ENCODE results near the gene TAF1. TPM values are rescaled to one million over a fixed set of nuclear protein-coding genes. Genes with fewer than 3 reads are reported as not detected.
"Not testable (repeated sequence)": the region's sequence is repeated elsewhere in the genome, so short reads cannot be mapped to it uniquely, and the experiment has no call there.

TAF1 gene
- total and polyA plus RNA-seq, 12 donors = 7.5 to 48.9 (median 28.1) TPM

DNA sequence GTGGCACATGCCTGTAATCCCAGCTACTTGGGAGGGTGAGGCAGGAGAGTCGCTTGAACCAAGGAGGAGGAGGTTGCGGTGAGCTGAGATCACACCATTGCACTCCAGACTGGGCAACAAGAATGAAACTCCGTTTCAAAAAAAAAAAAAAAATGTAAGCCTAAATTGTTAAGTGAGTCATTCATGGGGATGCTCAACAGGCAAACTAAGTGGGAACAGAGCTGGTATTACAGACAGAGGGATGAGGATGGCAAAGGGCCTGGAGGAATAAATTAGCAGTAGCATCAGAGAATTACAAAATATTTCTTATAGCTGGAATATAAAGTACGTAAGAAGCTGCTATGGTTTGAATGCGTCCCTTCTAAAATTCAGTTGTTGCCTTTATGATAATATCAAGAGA lies 123.4 kb downstream of the TAF1 start:
- Histone ChIP-seq H3K4me3 (no peak overlapping the region), H3K27me3 (no peaks in the 10 kb centered on the region), H3K9me3 (replicated peaks in 1 of 3) (no peaks in the 10 kb centered on the region), H3K36me3 (replicated peaks in 1 of 2) (no peaks in the 10 kb centered on the region), H3K4me1 (replicated peaks in 1 of 2) (no peaks in the 10 kb centered on the region), H3K27ac (no peak overlapping the region)
- TF ChIP-seq POLR2A (IDR thresholded peaks at IDR 0.05) = no peak
- TF ChIP-seq, protein P1, sequence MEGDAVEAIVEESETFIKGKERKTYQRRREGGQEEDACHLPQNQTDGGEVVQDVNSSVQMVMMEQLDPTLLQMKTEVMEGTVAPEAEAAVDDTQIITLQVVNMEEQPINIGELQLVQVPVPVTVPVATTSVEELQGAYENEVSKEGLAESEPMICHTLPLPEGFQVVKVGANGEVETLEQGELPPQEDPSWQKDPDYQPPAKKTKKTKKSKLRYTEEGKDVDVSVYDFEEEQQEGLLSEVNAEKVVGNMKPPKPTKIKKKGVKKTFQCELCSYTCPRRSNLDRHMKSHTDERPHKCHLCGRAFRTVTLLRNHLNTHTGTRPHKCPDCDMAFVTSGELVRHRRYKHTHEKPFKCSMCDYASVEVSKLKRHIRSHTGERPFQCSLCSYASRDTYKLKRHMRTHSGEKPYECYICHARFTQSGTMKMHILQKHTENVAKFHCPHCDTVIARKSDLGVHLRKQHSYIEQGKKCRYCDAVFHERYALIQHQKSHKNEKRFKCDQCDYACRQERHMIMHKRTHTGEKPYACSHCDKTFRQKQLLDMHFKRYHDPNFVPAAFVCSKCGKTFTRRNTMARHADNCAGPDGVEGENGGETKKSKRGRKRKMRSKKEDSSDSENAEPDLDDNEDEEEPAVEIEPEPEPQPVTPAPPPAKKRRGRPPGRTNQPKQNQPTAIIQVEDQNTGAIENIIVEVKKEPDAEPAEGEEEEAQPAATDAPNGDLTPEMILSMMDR (IDR thresholded peaks at IDR 0.05) = no peak
- no peak for DNase-seq
- intact Hi-C loops (cut with DNase I) = no loop called here
- WGBS, 4 donors = 68 to 93% (median 85%) methylated on average over 5 of the region's 5 CpGs

DNA sequence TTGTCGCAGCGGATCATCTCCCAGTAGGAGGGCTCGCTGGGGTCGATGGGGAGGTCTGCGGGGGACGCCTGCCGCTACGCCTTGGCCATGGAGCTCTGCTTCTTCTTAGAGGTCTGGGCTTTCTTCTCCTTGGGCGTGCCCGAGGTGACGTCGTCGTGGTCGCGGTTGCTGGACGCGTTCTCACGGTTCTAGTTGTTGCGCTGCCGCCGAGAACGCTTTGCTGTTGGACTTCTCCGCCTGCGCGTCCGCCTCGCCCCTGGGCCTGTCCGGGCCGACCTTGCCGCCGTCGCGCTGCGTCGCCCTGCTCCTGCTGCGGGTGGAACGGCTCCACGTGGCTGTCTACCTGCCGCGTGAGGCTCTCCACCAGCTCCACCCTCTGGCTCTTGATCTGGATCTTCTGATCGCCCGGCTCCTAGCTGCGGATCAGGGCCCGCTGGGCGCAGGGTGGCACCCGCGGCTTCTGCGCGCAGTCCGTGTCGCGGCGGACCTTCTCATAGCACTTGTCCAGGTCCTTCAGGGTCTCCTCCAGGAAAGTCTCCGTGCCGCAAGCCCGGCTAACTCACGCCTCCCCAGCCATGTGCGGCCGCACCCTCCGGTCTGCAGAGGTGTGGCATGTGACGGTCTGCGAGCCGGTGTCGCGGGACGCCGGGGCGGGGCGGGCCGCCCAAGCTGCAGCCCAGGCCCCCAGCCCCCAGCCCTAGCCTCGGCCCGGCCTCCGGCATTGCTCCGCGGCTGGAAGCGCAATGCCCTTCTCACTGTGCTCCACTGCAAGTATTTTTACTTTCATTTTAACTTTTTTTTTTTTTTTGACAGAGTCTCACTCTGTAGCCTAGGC lies 126.3 kb downstream of the TAF1 start:
- TF ChIP-seq, protein P1 (IDR thresholded peaks at IDR 0.05) = no peak
- no peak for TF ChIP-seq POLR2A (IDR thresholded peaks at IDR 0.05)
- H3K27me3 ChIP-seq = no peaks in the 10 kb centered on the region
- peak overlapping the region in 2 of 4 donors; percentile 19 to 60 for H3K4me3 ChIP-seq
- 0 to 43% (median 17%) methylated on average over 2 to 75 of the region's 76 CpGs for WGBS, 4 donors
- no peaks in the 10 kb centered on the region for H3K36me3 ChIP-seq (replicated peaks in 1 of 2)
- no peaks in the 10 kb centered on the region for H3K9me3 ChIP-seq (replicated peaks in 1 of 3)
- peak; percentile 25 to 58 (median 45) for DNase-seq
- H3K4me1 ChIP-seq (replicated peaks in 1 of 2) = no peaks in the 10 kb centered on the region
- H3K27ac ChIP-seq = peak overlapping the region in 1 of 5 donors; percentile 33
- intact Hi-C loops (cut with DNase I) = no loop called here

DNA sequence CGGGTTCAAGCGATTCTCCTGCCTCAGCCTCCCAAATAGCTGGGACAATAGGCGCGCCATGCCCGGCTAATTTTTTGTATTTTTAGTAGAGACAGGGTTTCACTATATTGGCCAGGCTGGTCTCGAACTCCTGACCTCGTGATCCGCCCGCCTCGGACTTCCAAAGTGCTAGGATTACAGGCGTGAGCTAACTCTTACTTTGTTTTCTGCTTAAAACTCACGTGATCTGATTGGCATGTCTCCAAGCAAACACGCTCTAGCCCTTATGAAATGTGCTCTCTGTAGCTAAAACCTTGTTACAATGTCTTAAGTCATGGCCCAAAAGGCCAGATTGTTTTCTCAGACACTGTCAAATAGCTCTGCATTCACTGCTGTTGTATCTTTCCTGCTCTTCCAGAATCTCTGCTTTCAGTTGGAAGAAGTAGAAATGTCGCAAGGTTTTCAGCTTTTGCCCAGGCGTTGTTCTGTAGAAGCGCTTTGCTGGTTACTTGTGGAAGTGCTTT lies 127.0 kb downstream of the TAF1 start:
- TF ChIP-seq, protein P1 (IDR thresholded peaks at IDR 0.05) = no peak
- no peak for TF ChIP-seq POLR2A (IDR thresholded peaks at IDR 0.05)
- Histone ChIP-seq H3K27ac (peak overlapping the region in 1 of 5 donors; percentile 6), H3K27me3 (no peaks in the 10 kb centered on the region), H3K9me3 (replicated peaks in 1 of 3) (no peaks in the 10 kb centered on the region), H3K36me3 (replicated peaks in 1 of 2) (no peaks in the 10 kb centered on the region), H3K4me1 (replicated peaks in 1 of 2) (no peaks in the 10 kb centered on the region), H3K4me3 (peak overlapping the region in 1 of 4 donors; percentile 60)
- DNase-seq = peak in 4 of 7 donors; percentile 22 to 62 (median 32)
- WGBS, 4 donors = 51 to 68% (median 62%) methylated on average over 9 to 16 of the region's 16 CpGs
- intact Hi-C loops (cut with DNase I) = no loop called here

DNA sequence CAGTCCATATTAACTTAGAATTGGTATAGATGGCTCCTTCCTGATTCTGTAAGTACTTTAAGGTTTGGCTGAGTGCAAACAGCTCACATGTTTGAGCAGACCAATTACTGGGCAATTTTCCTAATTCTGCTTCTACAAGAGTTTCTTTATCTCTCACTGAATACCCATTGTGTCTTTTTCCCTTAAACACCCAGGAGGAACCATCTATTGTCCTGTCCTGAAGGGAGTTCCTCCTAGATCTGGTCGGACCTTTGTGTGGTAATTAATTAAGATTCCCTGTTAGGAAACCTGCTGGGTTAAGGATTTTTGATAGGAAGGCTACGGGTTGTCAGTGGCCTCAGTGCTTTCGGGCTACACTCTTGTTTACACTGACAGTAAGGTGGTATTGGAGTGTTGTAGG lies 129.8 kb downstream of the TAF1 start:
- H3K27ac ChIP-seq; H3K4me1 ChIP-seq (replicated peaks in 1 of 2); H3K9me3 ChIP-seq (replicated peaks in 1 of 3); H3K36me3 ChIP-seq (replicated peaks in 1 of 2); H3K27me3 ChIP-seq; intact Hi-C loops (cut with DNase I); DNase-seq; H3K4me3 ChIP-seq: not testable (repeated sequence)
- WGBS, 4 donors = 60 to 86% (median 72%) methylated on average over 3 of the region's 3 CpGs
